Stimulated activated CD8-positive, alpha-beta memory T cell treated with anti-CD3 and anti-CD28 coated beads, Interleukin-12 subunit alpha, Interleukin-12 subunit beta, amount 100 ng/mL, for 1 hour (primary cell): ENCODE results near the gene EIF3L.

Source experiments
- DNase-seq: peaks from one replicate; pipeline ENCODE4 v3.0.0-alpha.2; 2020; ENCODE audit warnings: low read depth

EIF3L gene

GRCh38 chr22:37817705-37818408 lies 31.4 kb upstream of the EIF3L start:
- peak; percentile 68 for DNase-seq

- peak; percentile 37 for DNase-seq
These were observed 30.7 kb upstream of the EIF3L start for GRCh38 chr22:37818409-37819104.

- DNase-seq, result no peak
These were observed 30.1 kb upstream of the EIF3L start for GRCh38 chr22:37819105-37819433.

- DNase-seq, result no peak
These were observed 28.9 kb upstream of the EIF3L start for GRCh38 chr22:37820350-37820749.

- no peak for DNase-seq
These were observed 27.0 kb upstream of the EIF3L start for GRCh38 chr22:37822079-37822833.

GRCh38 chr22:37823134-37823985 lies 25.9 kb upstream of the EIF3L start, which contains the start of gene GALR3:
Gene GALR3, plus strand, starts transcription at chr22:37823382. Its CDS starts 25 bp downstream, at chr22:37823407.
- DNase-seq, result no peak

- no peak for DNase-seq
These were observed 24.3 kb upstream of the EIF3L start for GRCh38 chr22:37824674-37825641.

GRCh38 chr22:37827056-37827455 lies 22.2 kb upstream of the EIF3L start:
- DNase-seq, result no peak

- no peak for DNase-seq
These were observed 19.0 kb upstream of the EIF3L start for GRCh38 chr22:37830093-37830842.

GRCh38 chr22:37831472-37831871 lies 17.7 kb upstream of the EIF3L start:
- no peak for DNase-seq

- DNase-seq, result no peak
These were observed 17.0 kb upstream of the EIF3L start for GRCh38 chr22:37832022-37832857.

GRCh38 chr22:37842015-37842793 lies 7.0 kb upstream of the EIF3L start:
- DNase-seq, result no peak

- DNase-seq, result no peak
These were observed 5.5 kb upstream of the EIF3L start for GRCh38 chr22:37843741-37844089.

GRCh38 chr22:37844904-37845329 lies 4.3 kb upstream of the EIF3L start:
- DNase-seq, result no peak

- DNase-seq, result no peak
These were observed 2.8 kb upstream of the EIF3L start for GRCh38 chr22:37846433-37846832.

- DNase-seq, result no peak
These were observed 581 bp upstream of the EIF3L start for GRCh38 chr22:37848587-37849088.

- DNase-seq, result no peak
These were observed 1.6 kb downstream of the EIF3L start for GRCh38 chr22:37850801-37851200.

GRCh38 chr22:37852418-37852817 lies 3.2 kb downstream of the EIF3L start:
- no peak for DNase-seq
